Type B pancreatic cell (in vitro differentiated cells): ENCODE measurements around the gene MPO. TPM values are rescaled to one million over a fixed set of nuclear protein-coding genes. Genes with fewer than 3 reads are reported as not detected.
A peak's percentile ranks its signal among the peaks of the same experiment; 100 is the strongest.

ENCODE experiments used
- DNase-seq: peaks from one replicate; pipeline ENCODE4 v3.0.0; 2021; ENCODE audit warnings: mixed read lengths; ENCODE audit not compliant: unreplicated experiment; ENCODE audit errors: extremely low spot score
- H3K27ac Mint-ChIP-seq: 2 replicates; pipeline ENCODE4 v1.8.0; 2021; ENCODE audit warnings: mild to moderate bottlenecking, mixed read lengths
- H3K27me3 Mint-ChIP-seq: 2 replicates; pipeline ENCODE4 v1.8.0; 2021; ENCODE audit warnings: mixed read lengths
- H3K36me3 Mint-ChIP-seq: 2 replicates; pipeline ENCODE4 v1.8.0; 2021; ENCODE audit warnings: mixed read lengths
- H3K4me1 Mint-ChIP-seq: one replicate; pipeline ENCODE4 v1.8.0; 2021; ENCODE audit warnings: mixed read lengths; ENCODE audit not compliant: unreplicated experiment
- H3K4me3 Mint-ChIP-seq: 2 replicates; pipeline ENCODE4 v1.8.0; 2021; ENCODE audit warnings: mild to moderate bottlenecking, mixed read lengths
- H3K9me3 Mint-ChIP-seq: 2 replicates; pipeline ENCODE4 v1.8.0; 2021; ENCODE audit warnings: mixed read lengths
- CTCF ChIP-seq: fragments of 200-600 bp; sonication (generic); conservative IDR thresholded peaks from 2 replicates; pipeline ENCODE4 v1.5.0; 2021; ENCODE audit warnings: antibody characterized with exemption, mild to moderate bottlenecking
- total RNA-seq: library from RNA; stranded (reverse); gene quantifications from 2 replicates; pipeline ENCODE4 v1.2.1, GENCODE V29; 2021; ENCODE audit warnings: low replicate concordance

The MPO gene
- total RNA-seq, 1 donor from 2014 or later, result not detected

GRCh38 chr17:58317421-58318064, 36.8 kb upstream of the MPO start:
- Mint-ChIP-seq H3K27me3 (peaks cover 6% of the 10 kb centered on the region), H3K27ac (no peak overlapping the region), H3K9me3 (no peaks in the 10 kb centered on the region), H3K4me3 (no peak overlapping the region), H3K4me1 (peaks cover 5% of the 10 kb centered on the region), H3K36me3 (no peaks in the 10 kb centered on the region)
- no peak for DNase-seq
- peak; percentile 79 for TF ChIP-seq CTCF

GRCh38 chr17:58316260-58316960, 35.7 kb upstream of the MPO start:
- Mint-ChIP-seq H3K27me3 (peaks cover 3% of the 10 kb centered on the region), H3K27ac (no peak overlapping the region)

GRCh38 chr17:58315750-58316149, 35.0 kb upstream of the MPO start:
- TF ChIP-seq CTCF, result no peak
- H3K9me3 Mint-ChIP-seq, result no peaks in the 10 kb centered on the region
- H3K27me3 Mint-ChIP-seq, result peaks cover 3% of the 10 kb centered on the region
- DNase-seq, result no peak
- peaks cover 5% of the 10 kb centered on the region for H3K4me1 Mint-ChIP-seq
- H3K36me3 Mint-ChIP-seq, result no peaks in the 10 kb centered on the region
- no peak overlapping the region for H3K4me3 Mint-ChIP-seq
- no peak overlapping the region for H3K27ac Mint-ChIP-seq

More at GRCh38 chr17:58316260-58316960, 35.7 kb upstream of the MPO start:
- Mint-ChIP-seq H3K4me1 (peaks cover 5% of the 10 kb centered on the region), H3K9me3 (no peaks in the 10 kb centered on the region), H3K4me3 (no peak overlapping the region), H3K36me3 (no peaks in the 10 kb centered on the region)
- no peak for TF ChIP-seq CTCF
- DNase-seq, result no peak

- H3K4me3 Mint-ChIP-seq, result no peak overlapping the region
- no peak overlapping the region for H3K27ac Mint-ChIP-seq
- TF ChIP-seq CTCF, result no peak
- DNase-seq, result no peak
- peaks cover 5% of the 10 kb centered on the region for H3K4me1 Mint-ChIP-seq
- H3K9me3 Mint-ChIP-seq, result no peaks in the 10 kb centered on the region
- H3K27me3 Mint-ChIP-seq, result peaks cover 3% of the 10 kb centered on the region
- no peaks in the 10 kb centered on the region for H3K36me3 Mint-ChIP-seq
Observed at GRCh38 chr17:58315281-58315711, 34.6 kb upstream of the MPO start.

- TF ChIP-seq CTCF, result no peak
- Mint-ChIP-seq H3K27ac (no peak overlapping the region), H3K36me3 (no peaks in the 10 kb centered on the region), H3K4me3 (no peak overlapping the region), H3K27me3 (peaks cover 3% of the 10 kb centered on the region), H3K4me1 (peaks cover 5% of the 10 kb centered on the region), H3K9me3 (no peaks in the 10 kb centered on the region)
- no peak for DNase-seq
Observed at GRCh38 chr17:58314706-58315015, 33.9 kb upstream of the MPO start.
